HG02943 (cell line): ENCODE results near the gene LONRF3.
"Not testable (repeated sequence)": the region's sequence is repeated elsewhere in the genome, so short reads cannot be mapped to it uniquely, and the experiment has no call there.

ENCODE experiments used
- ATAC-seq: cut with Tn5 transposase; IDR thresholded peaks from one replicate; pipeline ENCODE4 v1.9.1; 2021; ENCODE audit warnings: mild to moderate bottlenecking, low read depth, moderate library complexity; ENCODE audit not compliant: unreplicated experiment

LONRF3 gene

DNA sequence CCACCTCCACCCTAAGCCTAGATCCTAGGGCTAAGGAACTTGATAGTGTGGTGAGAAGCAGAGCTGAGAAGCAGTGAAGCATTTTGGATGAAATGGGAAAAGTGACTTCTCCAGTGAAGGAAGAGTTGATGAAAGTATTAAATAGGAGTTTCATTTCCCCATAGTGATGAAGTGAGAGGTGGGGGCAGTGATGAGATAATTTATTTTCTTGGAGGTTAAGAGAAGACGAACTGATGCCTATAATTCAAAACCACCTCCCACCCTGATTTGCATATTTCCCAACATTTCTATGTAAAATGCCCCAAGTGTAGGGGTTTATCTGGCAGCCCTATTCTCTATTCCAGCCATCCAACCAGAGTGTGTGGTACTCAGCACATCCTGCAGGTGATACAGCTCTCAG is 6.3 kb downstream of the LONRF3 start:
- no peak for ATAC-seq

DNA sequence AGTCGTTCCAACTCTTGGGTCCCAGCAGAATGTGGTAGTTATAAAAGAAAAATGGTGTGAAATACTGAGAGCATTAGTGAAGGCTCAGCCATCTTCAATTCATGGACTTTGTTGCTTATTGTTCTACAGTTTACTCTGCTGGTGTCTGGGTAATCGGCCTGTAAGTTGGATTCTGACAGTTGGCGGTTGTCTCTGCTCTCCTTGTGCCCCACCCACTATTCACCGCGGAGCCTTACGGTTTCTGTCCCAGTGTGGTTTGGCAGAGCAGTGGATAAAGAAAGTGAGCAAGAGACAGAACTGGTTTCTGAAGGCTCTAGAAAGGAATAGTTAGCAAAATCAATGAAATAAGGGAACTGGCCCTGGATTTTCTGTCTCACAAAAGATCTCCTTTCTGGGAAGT is 9.1 kb downstream of the LONRF3 start:
- no peak for ATAC-seq

DNA sequence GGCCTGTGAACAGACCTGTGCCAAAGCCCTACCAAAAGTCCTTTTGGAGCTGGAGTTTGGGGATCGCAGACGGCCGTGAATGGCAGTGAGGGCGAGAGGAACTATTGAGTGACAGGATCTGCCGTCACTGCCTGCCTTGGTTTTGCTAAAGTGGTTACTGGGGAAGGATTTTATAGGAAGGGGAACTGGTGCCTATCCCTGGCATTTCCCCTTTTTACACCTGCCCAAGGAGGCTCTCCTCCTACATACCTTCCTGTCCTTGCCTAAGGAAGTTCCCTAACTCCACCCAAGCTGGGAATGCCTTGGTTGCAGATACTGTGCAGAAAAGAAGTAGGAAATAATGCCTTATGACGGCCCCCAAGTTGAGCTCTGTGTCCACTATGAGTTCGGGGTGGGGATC is 14.5 kb downstream of the LONRF3 start:
- ATAC-seq: no peak

DNA sequence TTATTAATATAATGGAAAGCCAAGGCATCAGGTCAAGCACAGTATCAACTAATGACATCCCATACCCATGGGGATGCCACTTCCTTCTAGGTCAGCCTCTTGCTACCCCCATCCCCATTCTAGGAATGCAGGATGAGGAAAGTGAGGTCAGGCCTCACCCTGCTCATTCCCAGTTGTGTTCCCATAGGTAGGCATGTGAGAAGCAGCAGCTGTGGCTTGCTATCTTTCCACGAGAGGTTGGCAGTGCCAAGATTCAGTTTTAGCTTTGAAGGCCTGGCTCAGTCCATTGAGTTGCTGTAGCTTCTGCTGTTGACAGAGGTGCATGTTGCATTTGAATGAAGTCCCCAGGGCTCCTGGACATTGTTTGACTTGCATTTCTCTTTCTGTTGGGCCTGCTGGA is 15.5 kb downstream of the LONRF3 start:
- ATAC-seq: no peak

DNA sequence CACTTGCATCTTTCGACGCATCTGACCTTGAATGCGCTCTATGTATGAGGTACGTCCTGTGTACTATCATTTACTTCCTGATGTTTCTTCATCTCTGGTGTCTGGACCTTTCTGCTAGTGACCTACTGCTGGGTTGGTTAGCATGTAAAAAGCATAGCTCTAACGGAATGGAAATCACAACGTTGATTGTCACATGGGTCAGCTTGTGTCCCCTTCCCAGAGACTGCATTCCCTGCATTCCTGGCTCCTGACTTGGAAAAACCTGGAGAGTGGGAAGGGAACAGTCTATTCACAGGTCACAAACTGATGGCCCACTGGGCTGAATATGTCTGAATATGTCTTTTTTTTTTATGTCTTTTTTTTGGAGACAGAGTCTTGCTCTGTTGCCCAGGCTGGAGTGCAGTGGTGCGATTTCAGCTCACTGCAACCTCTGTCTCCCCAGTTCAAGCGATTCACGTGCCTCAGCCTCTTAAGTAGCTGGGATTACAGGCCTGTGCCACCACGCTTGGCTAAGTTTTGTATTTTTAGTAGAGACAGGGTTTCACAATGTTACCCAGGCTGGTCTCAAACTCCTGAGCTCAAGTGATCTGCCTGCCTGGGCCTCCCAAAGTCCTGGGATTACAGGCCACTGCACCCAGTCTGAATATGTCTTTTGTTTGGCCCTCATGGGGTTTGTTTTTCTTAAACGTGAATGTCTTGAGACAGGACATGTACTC is 16.3 kb downstream of the LONRF3 start:
- ATAC-seq: no peak

DNA sequence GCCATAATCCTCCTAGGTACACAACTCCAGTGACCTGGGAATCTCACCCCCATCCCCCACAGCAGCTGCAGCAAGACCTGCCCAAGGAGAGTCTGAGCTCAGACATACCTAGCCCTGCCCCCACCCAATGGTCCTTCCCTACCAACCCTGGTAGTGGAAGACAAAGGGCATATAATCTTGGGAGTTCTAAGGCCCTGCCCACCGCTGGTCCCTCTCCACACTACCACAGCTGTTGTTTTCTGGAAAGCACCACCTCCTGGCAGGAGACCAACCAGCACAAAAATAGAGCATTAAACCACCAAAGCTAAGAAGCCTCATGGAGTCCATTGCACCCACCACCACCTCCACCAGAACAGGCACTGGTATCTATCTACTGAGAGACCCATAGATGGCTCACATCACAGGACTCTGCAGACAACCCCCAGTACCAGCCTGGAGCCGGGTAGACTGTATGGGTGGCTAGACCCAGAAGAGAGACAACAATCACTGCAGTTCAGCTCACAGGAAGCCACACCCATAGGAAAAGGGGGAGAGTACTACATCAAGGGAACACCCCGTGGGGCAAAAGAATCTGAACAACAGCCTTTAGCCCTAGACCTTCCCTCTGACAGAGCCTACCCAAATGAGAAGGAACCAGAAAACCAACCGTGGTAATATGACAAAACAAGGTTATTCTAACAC is 18.2 kb downstream of the LONRF3 start:
- ATAC-seq: not testable (repeated sequence)

DNA sequence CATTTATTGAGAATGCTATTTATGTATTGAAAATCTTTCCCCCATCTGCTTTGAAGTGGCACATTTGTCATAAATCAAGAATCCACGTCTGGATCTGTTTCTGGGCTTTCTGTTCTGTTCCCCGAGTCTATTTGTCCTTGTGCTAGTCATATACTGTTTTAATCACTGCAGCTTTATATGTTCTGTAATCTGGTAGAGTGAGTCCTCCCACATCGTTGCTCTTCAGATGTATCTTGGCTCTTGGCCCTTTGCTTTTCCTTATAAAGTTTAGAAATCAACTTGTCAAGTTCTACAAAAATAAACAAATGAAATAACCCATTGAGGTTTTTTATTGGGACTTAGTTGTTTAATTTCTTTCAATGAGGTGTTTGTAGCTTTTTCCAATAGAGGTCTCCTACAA is 29.0 kb downstream of the LONRF3 start:
- ATAC-seq: no peak

DNA sequence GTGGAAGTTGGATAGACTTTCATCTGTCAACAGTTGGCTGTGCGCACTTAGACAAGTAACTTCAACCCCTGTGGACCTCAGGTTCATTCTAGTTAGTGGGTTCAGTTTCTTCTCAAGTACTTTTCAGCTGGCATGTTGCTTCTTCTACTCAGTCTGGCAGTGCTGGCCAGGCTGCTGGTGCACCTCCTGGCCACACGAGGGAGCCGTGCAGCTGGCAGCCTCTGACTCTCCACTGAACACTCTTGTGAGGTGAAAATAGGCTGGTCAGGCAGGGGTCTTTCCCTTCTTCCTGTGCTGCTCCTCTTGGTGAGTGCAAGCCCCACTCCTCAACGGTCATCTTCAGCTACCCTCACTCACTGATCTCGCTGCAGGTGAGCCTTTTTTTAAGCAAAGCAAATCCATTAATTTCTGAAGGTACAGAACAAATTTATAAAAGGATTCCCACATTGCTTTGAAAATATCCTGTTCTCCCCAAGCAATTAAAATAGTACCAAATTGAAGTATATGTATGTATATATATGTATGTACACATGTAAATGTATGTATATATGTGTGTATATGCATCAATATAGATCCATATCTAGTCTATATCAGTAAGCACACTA is 30.6 kb downstream of the LONRF3 start:
- ATAC-seq: peak; percentile 79

DNA sequence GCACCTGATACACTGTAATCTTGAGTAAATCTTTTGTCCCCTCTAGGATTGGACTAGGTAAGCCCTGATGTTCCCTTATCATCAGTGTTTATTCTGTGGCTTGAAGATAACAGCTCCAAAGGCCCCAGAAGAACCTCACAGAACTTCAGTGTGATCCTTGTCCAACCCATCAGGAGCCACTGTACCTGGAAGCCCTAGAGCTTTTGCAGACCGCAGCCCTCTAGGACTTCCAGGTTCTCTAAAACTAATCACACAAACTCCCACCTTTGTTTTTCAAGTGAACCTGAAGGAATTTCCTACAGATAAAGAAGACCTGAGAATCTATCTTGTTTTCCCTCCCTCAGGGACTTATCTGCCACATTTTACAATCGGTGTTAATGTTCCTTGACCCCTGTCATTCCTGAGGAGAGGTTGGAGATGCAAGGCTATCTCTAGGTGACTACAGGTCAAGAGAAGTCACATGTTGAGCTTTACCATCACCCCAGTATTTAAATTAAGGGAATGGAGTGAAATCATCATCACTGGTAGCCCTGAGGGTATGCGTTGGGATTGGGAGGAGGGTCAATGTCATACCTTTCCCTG is 32.9 kb downstream of the LONRF3 start:
- ATAC-seq: no peak

DNA sequence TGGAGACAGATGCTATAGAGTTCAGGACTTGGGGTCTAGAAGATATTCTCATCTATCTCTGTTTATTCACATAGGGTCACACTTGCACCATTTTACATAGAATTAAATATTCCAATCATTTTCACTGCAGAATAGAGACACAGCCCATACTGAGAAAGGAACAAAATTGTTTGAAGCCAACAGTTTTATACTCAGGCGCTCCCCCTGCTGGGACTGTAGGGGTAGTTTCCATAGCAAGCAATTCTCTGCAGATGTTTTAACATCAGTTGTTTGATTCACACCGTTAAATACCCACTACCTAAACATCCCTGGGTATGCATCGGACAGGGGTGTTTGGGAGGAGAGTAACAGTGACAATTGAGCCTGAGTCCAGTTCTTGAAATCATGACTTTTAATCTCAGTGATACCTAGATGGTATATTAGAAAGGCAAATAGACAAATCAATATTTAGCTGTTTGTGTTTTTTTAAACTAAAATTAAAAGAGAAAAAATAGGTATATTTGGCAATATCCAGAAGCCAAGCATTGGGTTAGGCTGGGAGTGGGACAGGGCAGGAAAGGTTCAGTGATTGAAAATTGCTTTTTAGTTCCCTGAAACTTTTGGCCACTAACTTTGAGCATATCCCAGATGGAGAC is 33.8 kb downstream of the LONRF3 start:
- no peak for ATAC-seq

DNA sequence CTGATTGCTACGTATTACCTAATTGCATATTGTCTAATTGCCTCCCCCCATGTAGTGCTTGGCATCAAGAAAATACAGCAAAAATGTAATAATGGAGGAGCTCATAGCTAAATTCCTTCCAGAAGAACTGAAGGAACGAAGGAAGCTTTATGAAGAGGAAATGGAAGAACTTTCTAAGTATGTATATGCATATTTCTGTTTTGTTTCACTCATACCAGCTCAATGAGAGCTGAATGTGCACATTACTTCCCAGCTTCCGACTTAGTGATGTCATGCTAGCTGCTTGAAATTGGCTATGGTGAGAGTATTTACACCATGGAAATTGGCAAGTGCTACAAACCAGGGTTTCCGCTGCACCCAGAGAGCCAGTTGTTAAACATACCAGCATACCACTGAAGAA is 34.7 kb downstream of the LONRF3 start:
- ATAC-seq: no peak

DNA sequence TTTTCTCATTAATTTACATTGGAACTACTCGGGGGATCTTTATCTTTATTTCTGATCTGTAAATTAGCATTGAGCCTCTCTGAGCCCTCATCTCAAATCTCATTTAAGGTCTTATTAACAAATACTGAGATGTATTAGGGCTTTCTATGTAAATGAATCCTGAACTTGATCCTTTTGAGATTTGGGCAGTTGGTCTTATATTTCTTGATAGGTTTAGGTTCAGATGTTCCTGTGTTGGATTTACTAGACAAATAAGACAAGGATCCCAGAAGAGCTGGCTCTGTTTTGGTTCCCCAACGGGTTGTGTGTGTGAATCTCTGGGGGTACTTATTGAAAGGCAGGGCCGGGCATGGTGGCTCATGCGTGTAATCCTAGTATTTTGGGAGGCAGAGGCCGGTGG is 36.1 kb downstream of the LONRF3 start:
- ATAC-seq: no peak

DNA sequence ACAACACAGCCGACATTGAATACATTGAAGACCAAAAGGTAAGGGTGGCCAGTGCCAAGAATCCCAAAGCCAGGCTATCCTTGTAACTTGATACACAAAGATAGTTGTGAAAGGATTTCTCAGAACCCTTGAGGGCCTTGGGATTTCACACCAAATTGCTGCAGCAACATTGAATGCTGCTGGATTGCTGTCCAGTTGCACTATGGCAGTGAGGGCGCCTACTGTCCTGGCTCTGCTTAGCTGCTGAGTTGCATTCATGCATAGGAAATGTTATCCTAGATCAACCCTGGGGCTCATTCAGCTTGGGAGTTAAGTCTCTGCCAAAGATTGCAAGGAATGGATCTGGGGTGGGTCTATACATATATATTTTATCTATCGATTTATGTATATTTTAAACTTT is 38.7 kb downstream of the LONRF3 start:
- ATAC-seq: no peak

DNA sequence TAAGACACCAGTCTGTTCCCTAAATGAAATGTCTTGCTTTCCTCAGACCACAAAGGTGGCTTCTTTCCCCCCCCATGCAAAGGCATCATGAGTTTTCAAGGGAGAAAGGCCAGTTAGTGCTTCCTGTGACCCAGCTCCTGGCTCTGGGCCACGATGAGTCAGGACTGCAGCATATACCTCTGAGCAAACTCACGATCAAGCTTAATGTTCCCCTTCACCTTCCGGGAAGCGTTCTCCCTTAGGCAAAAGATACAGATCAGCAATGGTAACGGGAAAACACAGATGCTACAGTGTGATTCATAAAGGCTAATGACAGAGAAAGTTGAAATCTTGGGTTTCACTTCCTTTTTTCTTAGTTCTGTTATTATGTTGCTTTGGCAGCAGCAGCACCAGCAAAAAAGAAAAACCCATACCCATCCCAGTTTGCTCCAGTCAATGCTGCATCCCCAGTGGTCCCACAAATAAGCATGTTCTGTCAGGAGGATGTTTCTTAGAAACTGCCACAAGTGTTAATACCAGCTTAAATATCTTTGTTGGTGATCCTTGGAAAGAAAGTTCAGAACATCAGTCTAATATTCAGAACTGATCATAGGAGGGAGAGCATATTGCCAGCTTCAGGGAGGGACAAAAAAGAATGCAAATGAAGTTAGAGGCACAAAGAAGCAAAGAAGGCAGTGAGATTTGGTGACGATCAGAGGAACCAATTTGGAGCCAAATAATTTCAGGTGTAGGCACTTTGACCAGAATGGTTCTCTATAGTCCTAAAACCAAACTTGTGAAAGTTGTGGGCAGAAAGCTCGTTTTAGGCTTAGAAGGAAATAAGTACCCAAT is 41.2 kb downstream of the LONRF3 start:
- ATAC-seq: peak; percentile 92

DNA sequence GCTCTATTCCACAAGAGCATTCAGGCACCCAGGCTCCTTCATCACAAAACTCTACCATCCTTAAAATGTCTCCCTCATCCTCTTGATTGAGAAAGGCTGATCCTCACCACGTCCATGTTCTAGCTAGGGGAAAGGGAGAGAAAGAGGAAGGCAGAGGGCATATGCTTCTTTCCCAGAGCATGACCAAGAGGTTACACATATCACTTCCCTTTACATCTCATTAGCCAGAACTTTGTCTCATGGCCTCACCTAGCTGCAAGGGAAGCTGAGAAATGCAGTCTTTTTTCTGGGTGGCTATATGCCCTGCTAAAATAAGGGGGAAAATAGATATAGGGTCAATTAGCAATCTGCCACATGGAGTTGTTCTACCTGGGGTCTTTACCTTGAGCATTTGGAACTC is 42.7 kb downstream of the LONRF3 start:
- ATAC-seq: no peak

DNA sequence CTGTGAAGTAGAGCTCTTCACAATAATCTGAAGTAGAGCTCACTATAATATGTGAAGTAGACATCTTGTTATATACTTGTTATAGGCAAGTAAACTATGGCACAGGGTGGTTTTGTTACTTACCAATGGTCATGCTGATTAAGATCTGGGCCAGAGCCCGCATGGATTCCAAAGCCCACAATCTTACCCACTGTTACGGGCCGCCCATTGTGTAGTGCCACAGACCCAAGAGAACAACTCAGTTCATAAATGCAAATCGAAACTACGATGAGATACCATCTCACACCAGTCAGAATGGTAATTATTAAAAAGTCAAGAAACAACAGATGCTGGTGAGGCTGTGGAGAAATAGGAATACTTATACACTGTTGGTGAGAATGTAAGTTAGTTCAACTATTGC is 51.5 kb downstream of the LONRF3 start:
- ATAC-seq: no peak

DNA sequence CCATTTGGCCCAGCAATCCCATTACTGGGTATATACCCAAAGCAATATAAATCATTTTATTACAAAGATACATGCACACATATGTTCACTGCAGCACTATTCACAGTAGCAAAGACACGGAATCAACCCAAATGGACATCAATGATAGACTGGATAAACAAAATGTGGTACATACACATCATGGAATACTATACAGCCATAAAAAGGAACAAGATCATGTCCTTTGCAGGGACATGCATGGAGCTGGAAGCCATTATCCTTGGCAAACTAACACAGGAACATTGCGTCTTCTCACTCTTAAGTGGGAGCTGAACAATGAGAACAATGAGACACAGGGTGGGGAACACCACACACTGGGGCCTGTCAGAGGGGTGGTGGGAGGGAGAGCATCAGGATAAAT is 51.9 kb downstream of the LONRF3 start:
- not testable (repeated sequence) for ATAC-seq

DNA sequence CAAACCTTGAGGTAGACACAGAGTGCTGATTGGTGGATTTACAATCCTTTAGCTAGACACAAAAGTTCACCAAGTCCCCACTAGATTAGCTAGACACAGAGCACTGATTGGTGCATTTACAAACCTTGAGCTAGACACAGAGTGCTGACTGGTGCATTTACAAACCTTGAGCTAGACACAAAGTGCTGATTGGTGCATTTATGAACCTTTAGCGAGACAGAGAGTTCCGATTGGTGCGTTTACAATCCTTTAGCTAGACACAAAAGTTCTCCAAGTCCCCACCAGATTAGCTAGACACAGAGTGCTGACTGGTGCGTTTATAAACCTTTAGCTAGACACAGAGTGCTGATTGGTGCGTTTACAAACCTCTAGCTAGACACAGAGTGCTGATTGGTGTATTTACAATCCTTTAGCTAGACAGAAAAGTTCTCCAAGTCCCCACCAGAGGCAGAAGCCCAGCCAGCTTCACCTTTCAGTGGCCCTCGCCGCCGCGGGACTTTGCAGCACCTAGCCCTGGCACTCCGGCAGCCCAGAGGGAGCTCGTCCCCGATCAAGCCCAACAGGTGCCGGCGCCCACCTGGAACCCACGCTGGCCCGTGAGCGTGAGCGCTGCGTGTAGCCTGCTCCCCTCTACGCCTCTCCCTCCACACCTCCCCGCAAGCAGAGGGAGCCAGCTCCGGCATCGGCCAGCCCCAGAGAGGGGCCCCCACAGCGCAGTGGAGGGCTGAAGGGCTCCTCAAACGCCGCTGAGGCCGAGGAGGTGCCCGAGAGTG is 53.7 kb downstream of the LONRF3 start:
- not testable (repeated sequence) for ATAC-seq

DNA sequence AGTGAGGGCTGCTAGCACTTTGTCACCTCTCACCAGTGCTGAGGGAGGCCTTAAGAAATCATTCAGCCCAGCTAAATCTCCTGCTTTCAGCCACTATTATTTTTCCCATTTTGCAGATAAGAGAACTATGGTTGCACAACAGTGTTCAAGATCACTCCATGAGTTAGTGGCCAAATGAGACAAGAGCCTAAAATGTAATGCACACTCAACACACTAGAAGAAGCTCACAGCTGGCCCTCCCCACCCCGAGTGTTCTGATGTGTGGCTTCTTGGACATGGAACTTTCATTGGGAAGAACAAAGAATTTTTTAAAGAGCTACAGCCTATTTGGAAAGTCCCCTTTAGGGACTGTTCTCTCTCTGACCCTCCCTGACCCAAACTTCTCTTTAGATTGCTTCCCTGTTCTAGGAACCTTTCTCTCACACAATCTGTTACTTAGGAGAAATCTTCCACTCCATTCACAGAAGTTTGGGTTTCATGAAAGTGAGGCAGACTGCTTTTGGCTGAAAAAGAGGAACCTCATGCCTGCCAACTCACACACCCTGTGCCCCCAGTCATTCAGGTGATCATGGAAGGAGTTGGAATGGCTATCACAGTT is 54.4 kb downstream of the LONRF3 start:
- ATAC-seq: no peak
